GM21360 (cell line): ENCODE data around the gene EDEM2.
"Not testable (repeated sequence)": the region's sequence is repeated elsewhere in the genome, so short reads cannot be mapped to it uniquely, and the experiment has no call there.

Experiments used
- ATAC-seq: cut with Tn5 transposase; IDR thresholded peaks from one replicate; pipeline ENCODE4 v1.9.1; 2021; ENCODE audit warnings: mild to moderate bottlenecking, moderate library complexity; ENCODE audit not compliant: unreplicated experiment

The EDEM2 gene

GRCh38 chr20:35168701-35169409 is 21.7 kb upstream of the EDEM2 start:
- ATAC-seq = not testable (repeated sequence)

DNA sequence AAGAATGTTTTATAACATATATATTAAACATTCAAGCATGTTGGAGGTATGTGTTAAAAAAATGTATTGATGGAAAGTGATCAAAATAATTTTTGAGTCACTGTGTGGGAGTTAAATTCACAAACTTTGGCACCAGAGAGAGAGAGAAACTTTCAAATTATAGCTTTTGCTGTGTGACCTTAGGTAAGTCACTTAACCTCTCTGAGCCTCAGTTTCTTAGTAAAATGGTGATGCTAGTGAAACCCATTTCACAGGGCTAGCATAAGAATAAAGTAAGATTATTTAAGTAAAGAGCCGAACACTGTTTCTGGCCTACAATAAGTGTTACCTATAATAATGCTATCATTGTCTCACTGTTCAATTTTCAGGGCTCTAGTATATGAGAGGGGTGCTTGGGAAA is 20.7 kb upstream of the EDEM2 start:
- ATAC-seq = no peak

GRCh38 chr20:35166242-35166830 is 19.2 kb upstream of the EDEM2 start:
- no peak for ATAC-seq

DNA sequence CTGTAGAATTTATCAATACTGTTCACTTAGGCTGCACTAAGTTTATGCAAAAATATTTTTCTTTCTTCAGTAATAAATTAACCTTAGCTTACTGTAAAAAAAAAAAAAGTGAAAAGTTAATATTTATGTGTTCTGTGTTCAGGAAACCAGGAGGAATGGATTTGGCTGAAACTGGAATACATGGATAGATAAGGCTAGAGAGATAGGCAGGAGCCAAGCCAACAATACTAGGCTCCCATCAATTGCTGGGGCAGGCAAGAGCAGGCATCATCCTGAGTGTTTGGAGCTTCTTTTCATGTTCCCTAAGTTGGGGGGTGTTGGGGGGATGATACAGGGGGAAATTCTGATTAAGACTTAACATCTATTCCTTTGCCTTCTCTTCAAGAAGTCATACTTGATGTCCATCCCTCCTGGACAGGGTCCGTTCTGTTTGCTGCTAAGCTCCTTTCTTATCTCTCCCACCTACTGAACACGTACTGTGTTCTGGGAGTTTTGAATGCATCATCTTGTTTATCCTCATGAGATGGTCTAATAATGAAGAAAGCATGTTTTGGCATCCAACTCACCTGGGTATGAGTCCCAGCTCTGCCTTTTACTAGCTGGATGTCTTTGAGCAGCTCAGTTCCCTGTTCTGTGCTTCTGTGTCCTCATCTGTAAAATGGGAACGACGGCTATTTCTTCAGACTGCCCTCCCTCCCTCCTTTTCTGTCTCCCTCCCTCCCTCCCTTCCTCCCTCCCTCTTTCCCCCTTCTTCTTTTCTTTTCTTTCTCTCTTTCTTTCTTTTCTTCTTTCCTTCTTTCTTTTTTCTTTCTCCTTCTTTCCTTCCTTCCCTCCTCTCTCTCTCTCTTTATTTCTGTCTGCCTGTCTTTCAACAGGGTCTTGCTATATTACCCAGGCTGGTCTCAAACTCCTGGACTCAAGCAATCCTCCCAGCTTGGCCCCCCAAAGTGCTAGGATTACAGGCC is 18.4 kb upstream of the EDEM2 start:
- ATAC-seq = no peak

DNA sequence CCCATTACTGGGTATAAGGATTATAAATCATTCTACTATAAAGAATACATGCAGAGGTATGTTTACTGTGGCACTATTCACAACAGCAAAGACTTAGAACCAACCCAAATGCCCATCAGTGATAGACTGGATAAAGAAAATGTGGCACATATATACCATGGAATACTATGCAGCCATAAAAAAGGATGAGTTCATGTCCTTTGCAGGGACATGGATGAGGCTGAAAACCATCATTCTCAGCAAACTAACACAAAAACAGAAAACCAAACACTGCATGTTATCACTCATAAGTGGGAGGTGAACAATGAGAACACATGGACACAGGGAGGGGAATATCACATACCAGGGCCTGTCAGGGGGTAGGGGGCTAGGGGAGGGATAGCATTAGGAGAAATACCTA is 17.4 kb upstream of the EDEM2 start:
- ATAC-seq = not testable (repeated sequence)

GRCh38 chr20:35160341-35160740 is 13.2 kb upstream of the EDEM2 start:
- ATAC-seq = not testable (repeated sequence)

GRCh38 chr20:35156978-35157377 is 9.8 kb upstream of the EDEM2 start:
- no peak for ATAC-seq

GRCh38 chr20:35155936-35156335 is 8.8 kb upstream of the EDEM2 start:
- ATAC-seq = no peak

GRCh38 chr20:35151736-35152135 is 4.6 kb upstream of the EDEM2 start:
- ATAC-seq = no peak

DNA sequence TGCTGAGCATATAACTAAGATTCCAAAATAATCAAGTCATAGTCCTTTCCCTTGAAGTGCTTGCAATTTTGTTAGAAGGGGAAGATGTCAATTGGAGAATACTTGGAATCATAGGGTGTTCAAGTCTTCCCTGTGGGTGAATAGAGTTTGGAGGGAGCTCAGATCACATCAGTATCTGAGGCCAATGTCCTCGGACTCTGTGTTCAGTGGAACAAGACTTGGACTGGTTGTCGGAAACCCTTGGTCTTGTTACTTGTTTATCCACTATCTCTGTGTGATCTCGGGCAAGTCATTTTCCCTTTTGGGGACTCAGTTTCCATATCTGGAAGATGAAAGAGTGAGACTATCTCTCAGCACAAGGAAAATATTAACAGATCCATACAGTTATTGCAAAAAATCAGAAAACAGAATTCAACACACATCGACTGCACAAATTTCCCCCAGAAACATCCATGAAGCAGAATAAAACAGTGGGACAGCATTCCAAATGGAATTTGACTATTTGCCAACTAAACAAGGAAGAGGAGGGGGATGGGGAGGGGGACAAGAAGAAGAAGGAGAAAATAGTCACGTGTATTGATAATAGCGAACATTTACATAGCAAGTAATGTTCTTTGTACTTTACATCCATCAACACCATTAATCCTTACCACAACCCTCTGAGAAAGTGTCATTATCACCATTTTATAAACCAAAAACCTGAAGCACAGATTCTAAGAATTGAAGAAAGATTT is 3.9 kb upstream of the EDEM2 start:
- no peak for ATAC-seq

GRCh38 chr20:35147575-35148071 is 487 bp upstream of the EDEM2 start:
- ATAC-seq = peak; percentile 4

- peak; percentile 16 for ATAC-seq
These were observed 727 bp downstream of the EDEM2 start for GRCh38 chr20:35146299-35146919.

- no peak for ATAC-seq
These were observed 2.0 kb downstream of the EDEM2 start for GRCh38 chr20:35145141-35145564.

GRCh38 chr20:35144694-35145093 is 2.4 kb downstream of the EDEM2 start:
- no peak for ATAC-seq

GRCh38 chr20:35135867-35136586 is 11.1 kb downstream of the EDEM2 start:
- ATAC-seq = no peak

DNA sequence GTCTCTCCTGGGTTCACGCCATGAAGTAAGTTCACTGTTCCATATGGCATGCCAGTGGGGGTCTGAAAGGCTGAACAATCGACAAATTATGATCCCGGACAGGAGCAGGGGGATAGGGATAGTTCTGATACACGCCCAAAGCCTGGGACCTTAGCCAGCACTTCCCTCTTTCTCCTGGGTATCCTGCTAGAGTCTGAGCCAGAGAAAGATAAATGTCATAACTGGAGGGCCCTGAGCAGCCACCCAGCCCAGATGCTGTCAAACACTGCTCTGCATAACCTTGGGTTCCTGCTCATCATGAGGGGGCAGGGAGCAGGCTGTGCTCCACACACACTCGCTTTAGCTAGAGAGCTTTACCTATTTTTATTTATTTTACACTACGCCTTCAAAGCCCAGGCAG is 12.3 kb downstream of the EDEM2 start:
- no peak for ATAC-seq

DNA sequence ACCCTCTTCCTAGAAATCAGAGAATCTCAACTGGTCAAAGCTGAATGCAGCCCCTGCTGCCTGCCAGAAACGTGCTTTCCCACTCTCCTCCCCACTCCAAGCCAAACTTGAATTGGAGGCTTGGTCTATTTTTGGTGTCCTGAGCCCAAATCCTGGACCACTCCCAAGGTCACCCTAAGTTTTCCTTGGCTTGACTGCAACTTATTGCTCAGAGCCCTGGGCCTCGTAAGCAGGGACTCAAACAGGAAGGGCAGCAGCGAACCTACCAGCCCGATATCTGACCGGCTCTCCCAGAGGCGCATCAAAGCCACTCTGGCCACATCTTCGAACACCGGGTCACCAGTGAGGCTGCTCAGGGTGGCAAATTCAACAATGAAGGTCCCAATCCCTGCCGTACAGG is 12.7 kb downstream of the EDEM2 start:
- ATAC-seq = no peak

GRCh38 chr20:35133735-35134134 is 13.4 kb downstream of the EDEM2 start:
- ATAC-seq = no peak

- no peak for ATAC-seq
These were observed 14.1 kb downstream of the EDEM2 start for GRCh38 chr20:35133031-35133430.

GRCh38 chr20:35131934-35132333 is 15.2 kb downstream of the EDEM2 start:
- no peak for ATAC-seq
